Ascending aorta (tissue), 2 donors: ENCODE results near the gene YWHAB. TPM values are rescaled to one million over a fixed set of nuclear protein-coding genes. Genes with fewer than 3 reads are reported as not detected.
A peak's percentile ranks its signal among the peaks of the same experiment; 100 is the strongest.

Source experiments
- DNase-seq, 2 donors: peaks; one replicate each; pipeline ENCODE4 v3.0.0-alpha.2; 2019; ENCODE audit warnings: low spot score in 2 of 2
- H3K27ac ChIP-seq, 2 donors: fragments of 200-600 bp; sonication (generic); one replicate each; pipeline ENCODE4 v1.5.1; 2016 to 2017; ENCODE audit warnings: mild to moderate bottlenecking in 1 of 2
- H3K27me3 ChIP-seq: fragments of 200-600 bp; sonication (generic); one replicate; pipeline ENCODE4 v1.5.1; 2017
- H3K36me3 ChIP-seq, 2 donors: fragments of 200-600 bp; sonication (generic); one replicate each; pipeline ENCODE4 v1.5.1; 2016
- H3K4me1 ChIP-seq, 2 donors: fragments of 200-600 bp; sonication (generic); one replicate each; pipeline ENCODE4 v1.5.1; 2016 to 2017; ENCODE audit warnings: mild to moderate bottlenecking in 1 of 2
- H3K4me3 ChIP-seq, 2 donors: fragments of 200-600 bp; sonication (generic); one replicate each; pipeline ENCODE4 v1.5.1; 2016 to 2017; ENCODE audit warnings: mild to moderate bottlenecking in 1 of 2
- H3K9me3 ChIP-seq, 2 donors: fragments of 200-600 bp; sonication (generic); one replicate each; pipeline ENCODE4 v1.5.1; 2016
- intact Hi-C: fragments of 100-400 bp; cut with DNase I; formaldehyde crosslinking; loops from one replicate; pipeline ENCODE4 v1.15.1; 2023
- total RNA-seq: library from RNA; depleted of rRNA; stranded (reverse); fragments of >200 nt; gene quantifications from one replicate; pipeline ENCODE4 v1.1.0, GENCODE V29; 2016
- TF ChIP-seq, protein P1 (sequence below), 3 experiments: fragments of 200-600 bp in 2 of 3; fragments of 450-650 bp in 1 of 3; sonication (generic) in 2 of 3; IDR thresholded peaks; one replicate each; pipeline ENCODE4 v1.5.1; 2016 to 2019; ENCODE audit warnings: antibody characterized with exemption in 3 of 3, mild to moderate bottlenecking in 1 of 3, moderate library complexity in 1 of 3

Gene YWHAB
- total RNA-seq, 1 donor from 2014 or later = 50.4 TPM

DNA sequence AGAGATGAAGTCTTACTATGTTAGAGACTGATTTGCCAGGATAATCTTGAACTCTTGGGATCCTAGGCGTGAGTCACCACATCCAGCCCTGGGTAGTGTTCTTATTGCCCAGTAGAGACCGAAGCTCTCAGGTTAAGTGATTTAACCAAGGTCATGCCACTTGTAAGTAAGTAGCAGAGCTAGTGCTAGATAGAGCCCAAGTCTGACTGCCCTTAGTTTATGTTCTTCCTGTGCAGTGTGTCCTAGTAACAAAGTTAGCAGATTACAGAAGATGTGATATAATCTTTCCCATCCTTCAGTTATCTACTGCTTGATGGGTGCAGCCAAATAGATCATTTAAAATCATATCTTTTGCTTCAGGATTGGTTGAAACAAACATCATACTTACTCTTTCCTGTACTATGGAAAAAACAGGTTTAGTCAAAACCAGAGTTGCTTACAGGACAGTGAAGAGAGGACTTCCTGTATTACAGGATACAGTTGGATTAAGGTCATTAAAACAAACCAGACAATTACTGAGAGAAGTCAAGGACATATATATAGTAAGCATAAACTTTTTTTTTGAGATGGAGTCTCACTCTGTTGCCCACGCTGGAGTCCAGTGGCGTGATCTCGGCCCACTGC, 14.8 kb downstream of the YWHAB start:
- peaks cover 7 to 19% of the 10 kb centered on the region in 2 donors for H3K4me1 ChIP-seq
- H3K27ac ChIP-seq = no peak overlapping the region
- no peak for DNase-seq
- TF ChIP-seq, protein P1, sequence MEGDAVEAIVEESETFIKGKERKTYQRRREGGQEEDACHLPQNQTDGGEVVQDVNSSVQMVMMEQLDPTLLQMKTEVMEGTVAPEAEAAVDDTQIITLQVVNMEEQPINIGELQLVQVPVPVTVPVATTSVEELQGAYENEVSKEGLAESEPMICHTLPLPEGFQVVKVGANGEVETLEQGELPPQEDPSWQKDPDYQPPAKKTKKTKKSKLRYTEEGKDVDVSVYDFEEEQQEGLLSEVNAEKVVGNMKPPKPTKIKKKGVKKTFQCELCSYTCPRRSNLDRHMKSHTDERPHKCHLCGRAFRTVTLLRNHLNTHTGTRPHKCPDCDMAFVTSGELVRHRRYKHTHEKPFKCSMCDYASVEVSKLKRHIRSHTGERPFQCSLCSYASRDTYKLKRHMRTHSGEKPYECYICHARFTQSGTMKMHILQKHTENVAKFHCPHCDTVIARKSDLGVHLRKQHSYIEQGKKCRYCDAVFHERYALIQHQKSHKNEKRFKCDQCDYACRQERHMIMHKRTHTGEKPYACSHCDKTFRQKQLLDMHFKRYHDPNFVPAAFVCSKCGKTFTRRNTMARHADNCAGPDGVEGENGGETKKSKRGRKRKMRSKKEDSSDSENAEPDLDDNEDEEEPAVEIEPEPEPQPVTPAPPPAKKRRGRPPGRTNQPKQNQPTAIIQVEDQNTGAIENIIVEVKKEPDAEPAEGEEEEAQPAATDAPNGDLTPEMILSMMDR (IDR thresholded peaks at IDR 0.05) = no peak
- no peaks in the 10 kb centered on the region for H3K9me3 ChIP-seq
- intact Hi-C loops = no loop called here
- H3K27me3 ChIP-seq = no peaks in the 10 kb centered on the region
- H3K36me3 ChIP-seq = peaks cover 38 to 47% of the 10 kb centered on the region in 2 donors
- H3K4me3 ChIP-seq = no peak overlapping the region

DNA sequence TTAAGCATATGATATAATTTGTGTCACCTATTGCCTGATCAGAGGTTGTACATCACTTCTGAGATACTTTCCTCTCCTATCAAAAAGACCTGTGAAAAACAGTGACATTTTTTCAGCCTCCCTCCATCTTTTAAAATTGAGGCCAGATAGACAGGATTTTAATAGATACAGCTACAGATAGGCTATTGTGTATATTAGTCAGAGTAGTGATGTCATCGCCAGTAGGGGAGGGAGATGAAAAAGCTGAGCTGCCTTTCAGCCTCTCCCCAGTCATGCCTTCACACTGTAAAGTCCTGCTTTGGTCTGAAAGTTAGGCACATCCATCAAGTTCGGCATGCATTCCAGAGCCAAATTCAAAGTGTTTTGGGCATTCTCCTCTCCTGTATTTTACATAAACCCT, 16.5 kb downstream of the YWHAB start:
- intact Hi-C loops = no loop called here
- H3K4me3 ChIP-seq = no peak overlapping the region
- peaks cover 0 to 3% of the 10 kb centered on the region in 2 donors for H3K4me1 ChIP-seq
- H3K9me3 ChIP-seq = no peaks in the 10 kb centered on the region
- no peaks in the 10 kb centered on the region for H3K27me3 ChIP-seq
- no peak overlapping the region for H3K27ac ChIP-seq
- TF ChIP-seq, protein P1 (IDR thresholded peaks at IDR 0.05) = no peak
- H3K36me3 ChIP-seq = peaks cover 52 to 64% of the 10 kb centered on the region in 2 donors
- no peak for DNase-seq

DNA sequence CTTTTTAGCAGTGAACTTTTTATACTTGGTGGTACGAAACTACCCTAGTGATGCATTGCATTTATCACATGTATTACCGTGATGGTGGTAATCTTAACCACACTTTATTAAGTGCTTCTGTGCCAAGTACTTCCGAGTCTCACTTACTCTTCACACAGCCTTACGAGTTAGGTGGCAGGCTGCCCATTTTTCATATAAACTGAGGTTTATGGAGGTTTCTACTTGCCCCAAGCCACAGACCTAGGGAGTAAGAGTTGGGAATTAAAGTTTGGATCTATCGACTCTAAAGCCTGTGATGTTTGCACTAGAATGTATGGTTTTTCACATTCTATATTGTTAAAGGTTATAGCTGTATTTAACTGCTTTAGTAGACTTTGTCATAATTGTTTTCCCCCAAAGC, 18.9 kb downstream of the YWHAB start:
- Histone ChIP-seq H3K4me1 (peaks cover 0 to under 1% of the 10 kb centered on the region in 2 donors), H3K9me3 (no peaks in the 10 kb centered on the region), H3K27ac (no peak overlapping the region), H3K4me3 (no peak overlapping the region), H3K27me3 (no peaks in the 10 kb centered on the region), H3K36me3 (peaks cover 59 to 75% of the 10 kb centered on the region in 2 donors)
- intact Hi-C loops = no loop called here
- no peak for DNase-seq
- TF ChIP-seq, protein P1 (IDR thresholded peaks at IDR 0.05) = no peak

DNA sequence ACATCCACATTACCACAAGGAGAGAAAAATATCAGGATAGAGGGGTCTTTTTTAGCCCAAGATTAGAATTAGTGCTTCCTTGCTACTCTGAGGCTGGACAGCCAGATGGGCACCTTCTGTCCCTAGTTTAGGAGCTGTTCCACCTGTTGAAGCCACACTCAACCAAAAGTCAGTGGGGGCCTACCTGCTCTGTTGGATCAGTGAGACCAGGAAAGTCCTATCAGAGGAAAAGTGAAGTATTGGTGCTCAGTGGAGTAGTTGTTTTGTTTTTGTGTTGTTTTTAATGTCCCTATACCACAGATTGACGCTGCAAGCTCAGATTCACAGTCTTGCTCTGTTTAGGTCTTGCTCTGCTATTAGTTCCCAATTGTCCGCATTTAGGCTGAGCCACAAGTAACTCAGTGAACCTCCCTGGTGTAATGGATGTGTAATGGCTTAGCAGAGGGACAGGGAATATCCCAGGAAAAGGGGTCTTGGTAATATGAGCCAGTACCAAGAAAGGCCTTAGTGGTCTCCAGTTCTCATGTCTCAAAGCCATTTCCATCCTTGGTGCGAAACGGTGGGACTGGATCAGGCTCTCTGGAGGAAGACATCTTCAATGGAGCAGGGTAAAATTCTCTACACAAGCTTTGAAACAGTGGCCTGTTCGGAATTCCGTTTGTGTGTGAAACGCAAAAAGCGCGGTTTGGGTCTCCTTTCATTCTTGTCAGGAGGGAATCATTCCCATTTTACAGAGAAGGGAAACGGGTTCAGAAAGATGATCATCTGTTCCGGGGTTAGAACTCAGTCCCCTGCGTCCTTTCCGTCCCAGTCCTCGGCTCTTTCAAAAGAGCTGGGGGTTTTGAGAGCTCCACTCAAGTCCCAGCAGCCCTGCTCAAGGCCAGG, 23.7 kb downstream of the YWHAB start:
- TF ChIP-seq, protein P1 (IDR thresholded peaks at IDR 0.05) = no peak
- no peak for DNase-seq
- Histone ChIP-seq H3K4me1 (peaks cover 5% of the 10 kb centered on the region in 2 donors), H3K9me3 (no peaks in the 10 kb centered on the region), H3K27ac (no peak overlapping the region), H3K4me3 (peak overlapping the region; percentile 68 to 73), H3K27me3 (no peaks in the 10 kb centered on the region), H3K36me3 (peaks cover 34 to 44% of the 10 kb centered on the region in 2 donors)
- intact Hi-C loops = no loop called here

DNA sequence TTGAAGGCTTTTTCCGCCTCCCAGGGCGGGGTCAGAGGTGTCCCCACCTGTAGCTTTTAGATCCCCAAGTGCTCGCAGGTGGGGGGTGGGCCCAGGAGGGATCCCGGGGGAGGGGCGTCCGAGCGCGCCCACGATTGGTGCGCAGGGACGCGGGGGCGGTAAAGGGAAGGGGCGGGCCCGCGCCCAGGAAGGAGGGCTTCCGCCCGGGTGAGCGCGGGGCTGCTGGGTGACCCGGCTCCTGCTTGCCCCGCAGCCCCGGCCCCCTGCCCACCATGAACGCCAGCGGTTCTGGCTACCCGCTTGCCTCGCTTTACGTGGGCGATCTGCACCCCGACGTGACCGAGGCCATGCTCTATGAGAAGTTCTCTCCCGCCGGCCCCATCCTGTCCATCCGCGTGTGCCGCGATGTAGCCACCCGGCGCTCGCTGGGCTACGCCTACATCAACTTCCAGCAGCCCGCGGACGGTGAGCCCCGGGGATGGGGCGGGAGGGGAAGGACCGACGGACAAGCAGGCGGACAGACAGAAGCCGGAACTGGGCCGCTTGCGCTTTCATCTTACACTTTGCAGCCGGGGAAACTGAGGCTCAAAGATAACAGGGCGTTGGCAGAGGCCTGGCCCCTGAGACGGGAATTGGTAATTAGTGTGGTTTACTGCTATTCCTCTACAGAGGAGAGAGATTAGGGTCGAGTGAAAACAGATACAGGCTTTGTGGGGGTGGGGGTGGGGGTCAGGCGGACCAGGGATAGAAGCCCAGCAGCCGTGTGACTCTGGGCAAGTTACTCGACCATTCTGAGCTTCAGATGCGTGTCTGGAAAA, 24.6 kb downstream of the YWHAB start, which contains the start of gene PABPC1L:
Gene PABPC1L (plus strand): TSS at position 189 of the 818 bp plus-strand sequence. CDS start 84 bp downstream, at position 273.
- DNase-seq = peak in 1 of 2 donors; percentile 75
- H3K4me1 ChIP-seq = peaks cover 5% of the 10 kb centered on the region in 2 donors
- H3K4me3 ChIP-seq = peak within 1 kb of the TSS; percentile 68 to 73
- TF ChIP-seq, protein P1 (IDR thresholded peaks at IDR 0.05) = no peak
- H3K27me3 ChIP-seq = no peaks in the 10 kb centered on the region
- no peak within 1 kb of the TSS for H3K27ac ChIP-seq
- intact Hi-C loops = no loop called here
- no peaks in the 10 kb centered on the region for H3K9me3 ChIP-seq
- peaks cover 26 to 36% of the 10 kb centered on the region in 2 donors for H3K36me3 ChIP-seq
